H9 (cell line): Measurements from ENCODE around the gene ASPG. TPM values are rescaled to one million over a fixed set of nuclear protein-coding genes. Genes with fewer than 3 reads are reported as not detected.

Experiments
- DNase-seq: peaks from one replicate; pipeline ENCODE4 v3.0.0-alpha.2; 2017
- H2AFZ ChIP-seq: one replicate; pipeline ENCODE4 v1.6.1; 2013; ENCODE audit warnings: mild to moderate bottlenecking, low read length, control low read depth, moderate library complexity
- H2AK5ac ChIP-seq: 2 replicates; pipeline ENCODE4 v1.6.1; 2013; ENCODE audit warnings: low read length, control low read depth, mixed read lengths; ENCODE audit not compliant: insufficient read length
- H2BK120ac ChIP-seq: one replicate; pipeline ENCODE4 v1.6.1; 2013; ENCODE audit warnings: low read depth, mild to moderate bottlenecking, low read length, control low read depth, inconsistent platforms; ENCODE audit not compliant: poor library complexity, severe bottlenecking
- H2BK12ac ChIP-seq: 2 replicates; pipeline ENCODE4 v1.6.1; 2013; ENCODE audit warnings: low read length, control low read depth, mixed read lengths, low read depth; ENCODE audit not compliant: insufficient read length
- H2BK15ac ChIP-seq: 2 replicates; pipeline ENCODE4 v1.6.1; 2013; ENCODE audit warnings: low read depth, low read length, control low read depth
- H2BK20ac ChIP-seq: one replicate; pipeline ENCODE4 v1.6.1; 2013; ENCODE audit warnings: low read depth, mild to moderate bottlenecking, low read length, control low read depth, inconsistent platforms; ENCODE audit not compliant: poor library complexity, severe bottlenecking
- H2BK5ac ChIP-seq: 2 replicates; pipeline ENCODE4 v1.6.1; 2013; ENCODE audit warnings: low read length, control low read depth, mixed read lengths; ENCODE audit not compliant: insufficient read length
- H3K14ac ChIP-seq: 2 replicates; pipeline ENCODE4 v1.6.1; 2013; ENCODE audit warnings: low read length, control low read depth; ENCODE audit not compliant: insufficient read depth
- H3K18ac ChIP-seq: 2 replicates; pipeline ENCODE4 v1.6.1; 2013; ENCODE audit warnings: low read depth, mild to moderate bottlenecking, mixed read lengths, low read length, control low read depth; ENCODE audit not compliant: insufficient read length
- H3K23ac ChIP-seq: 2 replicates; pipeline ENCODE4 v1.6.1; 2013; ENCODE audit warnings: low read length, control low read depth, mixed read lengths, low read depth; ENCODE audit not compliant: insufficient read length
- H3K23me2 ChIP-seq: 2 replicates; pipeline ENCODE4 v1.6.1; 2013; ENCODE audit warnings: low read depth, mild to moderate bottlenecking, mixed read lengths, low read length, control low read depth; ENCODE audit not compliant: insufficient read length, poor library complexity, severe bottlenecking
- H3K27ac ChIP-seq: 2 replicates; pipeline ENCODE4 v1.5.1; 2013; ENCODE audit warnings: low read length, control low read depth, mixed read lengths, low read depth; ENCODE audit not compliant: insufficient read length
- H3K27me3 ChIP-seq: 2 replicates; pipeline ENCODE4 v1.6.1; 2013; ENCODE audit warnings: low read length, control low read depth, inconsistent platforms; ENCODE audit not compliant: insufficient read depth
- H3K4ac ChIP-seq: 2 replicates; pipeline ENCODE4 v1.6.1; 2013; ENCODE audit warnings: low read depth, mild to moderate bottlenecking, control low read depth, inconsistent platforms, low read length, moderate library complexity
- H3K4me1 ChIP-seq: 2 replicates; pipeline ENCODE4 v1.6.1; 2013; ENCODE audit warnings: low read length, control low read depth, inconsistent platforms; ENCODE audit not compliant: insufficient read depth
- H3K4me2 ChIP-seq: 2 replicates; pipeline ENCODE4 v1.6.1; 2013; ENCODE audit warnings: low read length, control low read depth, mixed read lengths; ENCODE audit not compliant: insufficient read length, insufficient read depth
- H3K56ac ChIP-seq: 2 replicates; pipeline ENCODE4 v1.6.1; 2013; ENCODE audit warnings: low read depth, mild to moderate bottlenecking, mixed read lengths, low read length, control low read depth; ENCODE audit not compliant: insufficient read length
- H3K79me1 ChIP-seq: 2 replicates; pipeline ENCODE4 v1.6.1; 2013; ENCODE audit warnings: low read depth, mild to moderate bottlenecking, moderate library complexity, low read length, control low read depth, inconsistent platforms; ENCODE audit not compliant: insufficient read depth, poor library complexity, severe bottlenecking
- H3K79me2 ChIP-seq: 2 replicates; pipeline ENCODE4 v1.6.1; 2013; ENCODE audit warnings: low read length, control low read depth, inconsistent platforms; ENCODE audit not compliant: insufficient read depth
- H3K9ac ChIP-seq: 2 replicates; pipeline ENCODE4 v1.6.1; 2013; ENCODE audit warnings: low read length, control low read depth, mixed read lengths; ENCODE audit not compliant: insufficient read length; ENCODE audit errors: extremely low read depth
- H3K9me3 ChIP-seq: one replicate; pipeline ENCODE4 v1.6.1; 2013; ENCODE audit warnings: low read depth, low read length, inconsistent platforms; ENCODE audit not compliant: control insufficient read depth
- H3T11ph ChIP-seq: one replicate; pipeline ENCODE4 v1.6.1; 2013; ENCODE audit warnings: mild to moderate bottlenecking, low read length, control low read depth, inconsistent platforms
- H4K20me1 ChIP-seq: one replicate; pipeline ENCODE4 v1.6.1; 2013; ENCODE audit not compliant: control insufficient read depth, insufficient read length, insufficient read depth
- H4K5ac ChIP-seq: 2 replicates; pipeline ENCODE4 v1.6.1; 2013; ENCODE audit warnings: low read depth, mild to moderate bottlenecking, mixed read lengths, low read length, control low read depth; ENCODE audit not compliant: insufficient read length
- H4K8ac ChIP-seq: replicated peaks from 2 replicates; pipeline ENCODE4 v1.6.1; 2013; ENCODE audit warnings: low read length, control low read depth, mixed read lengths, low read depth; ENCODE audit not compliant: insufficient read length
- H4K91ac ChIP-seq: 2 replicates; pipeline ENCODE4 v1.6.1; 2013; ENCODE audit warnings: low read depth, mild to moderate bottlenecking, moderate library complexity, mixed read lengths, low read length, control low read depth; ENCODE audit not compliant: insufficient read length
- H3K27ac Mint-ChIP-seq, 3 experiments: 2 replicates in 2 of 3; 3 replicates in 1 of 3; pipeline ENCODE4 v1.8.0; 2020 to 2021; ENCODE audit warnings: mixed read lengths in 3 of 3, mild to moderate bottlenecking in 1 of 3, moderate library complexity in 1 of 3
- H3K27me3 Mint-ChIP-seq: 2 replicates; pipeline ENCODE4 v1.8.0; 2021; ENCODE audit warnings: low read depth, mild to moderate bottlenecking, moderate library complexity, mixed read lengths
- H3K36me3 Mint-ChIP-seq, 3 experiments: 2 replicates in 2 of 3; 3 replicates in 1 of 3; pipeline ENCODE4 v1.8.0; 2020 to 2021; ENCODE audit warnings: low read depth in 3 of 3, mixed read lengths in 3 of 3; ENCODE audit not compliant: insufficient read depth in 1 of 3
- H3K4me1 Mint-ChIP-seq, 2 experiments: 2 replicates each; pipeline ENCODE4 v1.8.0; 2020; ENCODE audit warnings: mixed read lengths in 2 of 2
- H3K4me3 Mint-ChIP-seq, 2 experiments: 2 replicates in 1 of 2; 3 replicates in 1 of 2; pipeline ENCODE4 v1.8.0; 2020 to 2021; ENCODE audit warnings: mild to moderate bottlenecking in 2 of 2, mixed read lengths in 2 of 2, moderate library complexity in 1 of 2
- H3K9me3 Mint-ChIP-seq, 2 experiments: 2 replicates in 1 of 2; 3 replicates in 1 of 2; pipeline ENCODE4 v1.8.0; 2020; ENCODE audit warnings: mild to moderate bottlenecking in 2 of 2, mixed read lengths in 2 of 2, moderate library complexity in 1 of 2
- WGBS: extraction: QIAGEN DNeasy Blood & Tissue Kit; methylation state at CpG from one replicate; pipeline ENCODE4 v1.1.7; 2013; ENCODE audit warnings: missing lambda C conversion rate, low lambda C conversion rate, mixed read lengths; ENCODE audit not compliant: insufficient read length; ENCODE audit errors: extremely low coverage; 5-methylcytosine and 5-hydroxymethylcytosine counted together
- total RNA-seq: library from RNA; stranded (reverse); gene quantifications from 2 replicates; pipeline ENCODE4 v1.2.1, GENCODE V29; 2021
- TF ChIP-seq, protein P1 (sequence below): fragments of 200-600 bp; sonication (generic); conservative IDR thresholded peaks from 3 replicates; pipeline ENCODE4 v1.8.0; 2021; ENCODE audit warnings: antibody characterized with exemption, mild to moderate bottlenecking

The ASPG gene
- total RNA-seq, 1 experiment from 2014 or later = 0.33 TPM

GRCh38 chr14:104044016-104044415 lies 41.5 kb upstream of the ASPG start:
- Mint-ChIP-seq H3K9me3 (no peaks in the 10 kb centered on the region), H3K27me3 (peaks cover 6% of the 10 kb centered on the region), H3K4me3 (no peak overlapping the region), H3K4me1 (no peaks in the 10 kb centered on the region), H3K27ac (no peak overlapping the region), H3K36me3 (no peaks in the 10 kb centered on the region; a peak in 1 of 7 replicates)
- no peak overlapping the region for H2BK120ac ChIP-seq
- H3K79me2 ChIP-seq = no peaks in the 10 kb centered on the region
- no CpG with 5 or more reads among the region's 6 CpGs for WGBS
- no peak overlapping the region for H3K14ac ChIP-seq
- H4K20me1 ChIP-seq = no peaks in the 10 kb centered on the region
- H4K91ac ChIP-seq = no peak overlapping the region
- no peak overlapping the region for H2AK5ac ChIP-seq
- no peak overlapping the region for H3K9ac ChIP-seq
- H3T11ph ChIP-seq = no peak overlapping the region
- H2BK12ac ChIP-seq = no peak overlapping the region
- H2BK15ac ChIP-seq = no peak overlapping the region
- no peak overlapping the region for H4K5ac ChIP-seq
- TF ChIP-seq, protein P1, sequence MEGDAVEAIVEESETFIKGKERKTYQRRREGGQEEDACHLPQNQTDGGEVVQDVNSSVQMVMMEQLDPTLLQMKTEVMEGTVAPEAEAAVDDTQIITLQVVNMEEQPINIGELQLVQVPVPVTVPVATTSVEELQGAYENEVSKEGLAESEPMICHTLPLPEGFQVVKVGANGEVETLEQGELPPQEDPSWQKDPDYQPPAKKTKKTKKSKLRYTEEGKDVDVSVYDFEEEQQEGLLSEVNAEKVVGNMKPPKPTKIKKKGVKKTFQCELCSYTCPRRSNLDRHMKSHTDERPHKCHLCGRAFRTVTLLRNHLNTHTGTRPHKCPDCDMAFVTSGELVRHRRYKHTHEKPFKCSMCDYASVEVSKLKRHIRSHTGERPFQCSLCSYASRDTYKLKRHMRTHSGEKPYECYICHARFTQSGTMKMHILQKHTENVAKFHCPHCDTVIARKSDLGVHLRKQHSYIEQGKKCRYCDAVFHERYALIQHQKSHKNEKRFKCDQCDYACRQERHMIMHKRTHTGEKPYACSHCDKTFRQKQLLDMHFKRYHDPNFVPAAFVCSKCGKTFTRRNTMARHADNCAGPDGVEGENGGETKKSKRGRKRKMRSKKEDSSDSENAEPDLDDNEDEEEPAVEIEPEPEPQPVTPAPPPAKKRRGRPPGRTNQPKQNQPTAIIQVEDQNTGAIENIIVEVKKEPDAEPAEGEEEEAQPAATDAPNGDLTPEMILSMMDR = no peak
- H3K79me1 ChIP-seq = no peaks in the 10 kb centered on the region
- H3K27ac ChIP-seq = no peak overlapping the region
- no peak overlapping the region for H2BK5ac ChIP-seq
- no peak for DNase-seq
- H2AFZ ChIP-seq = no peak overlapping the region
- no peak overlapping the region for H2BK20ac ChIP-seq
- H3K9me3 ChIP-seq = no peaks in the 10 kb centered on the region
- no peaks in the 10 kb centered on the region for H3K23me2 ChIP-seq
- H3K18ac ChIP-seq = no peak overlapping the region
- H4K8ac ChIP-seq = no peak overlapping the region
- H3K4me2 ChIP-seq = no peak overlapping the region
- H3K23ac ChIP-seq = no peak overlapping the region
- no peaks in the 10 kb centered on the region for H3K27me3 ChIP-seq
- no peaks in the 10 kb centered on the region for H3K4me1 ChIP-seq
- no peak overlapping the region for H3K4ac ChIP-seq
- no peak overlapping the region for H3K56ac ChIP-seq
